Endodermal cell (in vitro differentiated cells): ENCODE data around the gene DCC. TPM values are rescaled to one million over a fixed set of nuclear protein-coding genes. Genes with fewer than 3 reads are reported as not detected.

ENCODE experiments used
- DNase-seq: peaks from one replicate; pipeline ENCODE4 v3.0.0-alpha.2; 2017
- H3K27ac ChIP-seq: 2 replicates; pipeline ENCODE4 v1.5.1; 2013; ENCODE audit warnings: mild to moderate bottlenecking, low read depth, low read length, moderate library complexity
- H3K27me3 ChIP-seq: 2 replicates; pipeline ENCODE4 v1.6.1; 2013; ENCODE audit warnings: mild to moderate bottlenecking, low read length, moderate library complexity; ENCODE audit not compliant: insufficient read depth, control insufficient read depth, poor library complexity, severe bottlenecking
- H3K36me3 ChIP-seq: 2 replicates; pipeline ENCODE4 v1.7.0; 2013; ENCODE audit warnings: mild to moderate bottlenecking, low read length, moderate library complexity; ENCODE audit not compliant: control insufficient read depth, insufficient read depth
- H3K4me1 ChIP-seq: one replicate; pipeline ENCODE4 v1.7.0; 2013; ENCODE audit warnings: low read length; ENCODE audit not compliant: control insufficient read depth, insufficient read depth
- H3K4me3 ChIP-seq: 2 replicates; pipeline ENCODE4 v1.5.1; 2013; ENCODE audit warnings: mild to moderate bottlenecking, low read length, moderate library complexity
- H3K9ac ChIP-seq: 2 replicates; pipeline ENCODE4 v1.6.1; 2013; ENCODE audit warnings: mild to moderate bottlenecking, low read length, moderate library complexity; ENCODE audit not compliant: poor library complexity, severe bottlenecking; ENCODE audit errors: extremely low read depth
- H3K9me3 ChIP-seq: 2 replicates; pipeline ENCODE4 v1.6.1; 2013; ENCODE audit warnings: mild to moderate bottlenecking, low read length, moderate library complexity; ENCODE audit not compliant: control insufficient read depth
- H3K27ac Mint-ChIP-seq: 2 replicates; pipeline ENCODE4 v1.8.0; 2020; ENCODE audit warnings: mixed read lengths
- H3K27me3 Mint-ChIP-seq: 2 replicates; pipeline ENCODE4 v1.8.0; 2021; ENCODE audit warnings: mild to moderate bottlenecking, mixed read lengths; ENCODE audit not compliant: insufficient read depth
- H3K36me3 Mint-ChIP-seq: 2 replicates; pipeline ENCODE4 v1.8.0; 2020; ENCODE audit warnings: low read depth, mixed read lengths
- H3K4me1 Mint-ChIP-seq: 2 replicates; pipeline ENCODE4 v1.8.0; 2020; ENCODE audit warnings: mixed read lengths
- H3K4me3 Mint-ChIP-seq: 2 replicates; pipeline ENCODE4 v1.8.0; 2020; ENCODE audit warnings: mild to moderate bottlenecking, moderate library complexity, mixed read lengths
- H3K9me3 Mint-ChIP-seq: 2 replicates; pipeline ENCODE4 v1.8.0; 2020; ENCODE audit warnings: mild to moderate bottlenecking, mixed read lengths
- WGBS, 2 experiments: methylation state at CpG; one replicate each; pipeline versions ENCODE4 v1.1.5 to v1.1.7; 2013; ENCODE audit warnings: missing lambda C conversion rate in 2 of 2, mixed read lengths in 1 of 2; ENCODE audit not compliant: insufficient coverage in 1 of 2, insufficient read length in 1 of 2; 5-methylcytosine and 5-hydroxymethylcytosine counted together
- total RNA-seq, 2 donors: library from RNA; stranded (reverse); fragmentation: NEBNext Ultra II Directional in 1 of 2; extraction: Animal tissue kit (Norgen Biotek cat#: 25700) in 1 of 2; gene quantifications; 2 replicates in 1 of 2; 3 replicates in 1 of 2; pipeline ENCODE4 v1.2.1, GENCODE V29; 2021
- TF ChIP-seq, protein P1 (sequence below): fragments of 200-600 bp; sonication (generic); conservative IDR thresholded peaks from 2 replicates; pipeline ENCODE4 v1.5.0; 2021; ENCODE audit warnings: antibody characterized with exemption, mild to moderate bottlenecking

DCC gene
- total RNA-seq, 2 donors from 2014 or later: 0.77 to 0.97 TPM

GRCh38 chr18:52427521-52428175 is 87.7 kb downstream of the DCC start:
- Histone ChIP-seq H3K4me3 (no peak overlapping the region), H3K9me3 (no peaks in the 10 kb centered on the region), H3K27me3 (peaks cover 92% of the 10 kb centered on the region), H3K4me1 (no peaks in the 10 kb centered on the region), H3K9ac (no peak overlapping the region), H3K36me3 (no peaks in the 10 kb centered on the region), H3K27ac (no peak overlapping the region)
- 97 to 98% methylated on average over 4 of the region's 4 CpGs for WGBS, 2 experiments
- Mint-ChIP-seq H3K27ac (no peak overlapping the region), H3K4me1 (no peaks in the 10 kb centered on the region), H3K36me3 (no peaks in the 10 kb centered on the region), H3K9me3 (no peaks in the 10 kb centered on the region), H3K27me3 (peaks cover 70% of the 10 kb centered on the region), H3K4me3 (no peak overlapping the region)
- TF ChIP-seq, protein P1, sequence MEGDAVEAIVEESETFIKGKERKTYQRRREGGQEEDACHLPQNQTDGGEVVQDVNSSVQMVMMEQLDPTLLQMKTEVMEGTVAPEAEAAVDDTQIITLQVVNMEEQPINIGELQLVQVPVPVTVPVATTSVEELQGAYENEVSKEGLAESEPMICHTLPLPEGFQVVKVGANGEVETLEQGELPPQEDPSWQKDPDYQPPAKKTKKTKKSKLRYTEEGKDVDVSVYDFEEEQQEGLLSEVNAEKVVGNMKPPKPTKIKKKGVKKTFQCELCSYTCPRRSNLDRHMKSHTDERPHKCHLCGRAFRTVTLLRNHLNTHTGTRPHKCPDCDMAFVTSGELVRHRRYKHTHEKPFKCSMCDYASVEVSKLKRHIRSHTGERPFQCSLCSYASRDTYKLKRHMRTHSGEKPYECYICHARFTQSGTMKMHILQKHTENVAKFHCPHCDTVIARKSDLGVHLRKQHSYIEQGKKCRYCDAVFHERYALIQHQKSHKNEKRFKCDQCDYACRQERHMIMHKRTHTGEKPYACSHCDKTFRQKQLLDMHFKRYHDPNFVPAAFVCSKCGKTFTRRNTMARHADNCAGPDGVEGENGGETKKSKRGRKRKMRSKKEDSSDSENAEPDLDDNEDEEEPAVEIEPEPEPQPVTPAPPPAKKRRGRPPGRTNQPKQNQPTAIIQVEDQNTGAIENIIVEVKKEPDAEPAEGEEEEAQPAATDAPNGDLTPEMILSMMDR: no peak
- no peak for DNase-seq

- Mint-ChIP-seq H3K36me3 (no peaks in the 10 kb centered on the region), H3K27ac (no peak overlapping the region), H3K4me3 (no peak overlapping the region), H3K27me3 (peaks cover 79% of the 10 kb centered on the region), H3K9me3 (no peaks in the 10 kb centered on the region), H3K4me1 (peaks cover 2% of the 10 kb centered on the region)
- Histone ChIP-seq H3K27ac (no peak overlapping the region), H3K27me3 (peaks cover 97% of the 10 kb centered on the region), H3K9me3 (no peaks in the 10 kb centered on the region), H3K36me3 (no peaks in the 10 kb centered on the region), H3K4me3 (no peak overlapping the region), H3K4me1 (no peaks in the 10 kb centered on the region), H3K9ac (no peak overlapping the region)
- no peak for DNase-seq
- WGBS, 2 experiments: 87 to 98% methylated on average over 5 of the region's 5 CpGs
- TF ChIP-seq, protein P1: no peak
Measured at GRCh38 chr18:52431683-52432082, 91.7 kb downstream of the DCC start.

DNA sequence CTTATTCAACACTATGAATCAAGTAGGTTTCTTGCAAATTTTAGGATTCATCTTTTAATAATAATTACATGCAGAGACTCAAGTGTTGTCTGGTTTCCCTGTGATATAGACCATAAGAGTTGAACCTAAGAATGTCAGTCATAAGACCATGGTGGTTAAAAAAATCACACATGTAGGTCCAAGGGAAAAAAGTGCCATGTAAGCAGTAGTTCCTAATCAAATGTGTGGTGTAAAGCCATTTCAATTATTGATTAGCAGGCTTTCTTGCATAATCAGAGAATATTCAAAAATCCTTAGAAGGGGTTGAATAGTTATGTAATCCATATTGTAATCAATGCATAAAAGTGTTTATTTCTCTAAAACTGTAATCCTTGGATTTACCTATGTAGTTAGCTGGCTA is 93.8 kb downstream of the DCC start:
- Histone ChIP-seq H3K36me3 (no peaks in the 10 kb centered on the region), H3K4me1 (no peaks in the 10 kb centered on the region), H3K9ac (no peak overlapping the region), H3K27ac (no peak overlapping the region), H3K4me3 (no peak overlapping the region), H3K27me3 (peaks cover 99% of the 10 kb centered on the region), H3K9me3 (no peaks in the 10 kb centered on the region)
- H3K4me1 Mint-ChIP-seq: peaks cover 4% of the 10 kb centered on the region
- TF ChIP-seq, protein P1: no peak
- H3K9me3 Mint-ChIP-seq: no peaks in the 10 kb centered on the region
- H3K27me3 Mint-ChIP-seq: peaks cover 85% of the 10 kb centered on the region
- no peak for DNase-seq
- no peak overlapping the region for H3K4me3 Mint-ChIP-seq
- H3K36me3 Mint-ChIP-seq: no peaks in the 10 kb centered on the region
- no peak overlapping the region for H3K27ac Mint-ChIP-seq
